GM19025 (cell line): Measurements from ENCODE around the gene HABP4.

Experiments
- ATAC-seq: cut with Tn5 transposase; IDR thresholded peaks from one replicate; pipeline ENCODE4 v1.9.1; 2021; ENCODE audit warnings: mild to moderate bottlenecking, low read depth, moderate library complexity; ENCODE audit not compliant: unreplicated experiment

HABP4 gene

GRCh38 chr9:96449845-96450612 lies at the start of gene HABP4:
TSS of gene HABP4 (plus strand) at chr9:96450169. CDS start at chr9:96450280, 111 bp downstream.
- ATAC-seq: peak; percentile 99

- ATAC-seq: no peak
Measured at GRCh38 chr9:96408409-96409280, 41.3 kb upstream of the HABP4 start.

- ATAC-seq: no peak
Measured at GRCh38 chr9:96411129-96411838, 38.7 kb upstream of the HABP4 start.

- ATAC-seq: no peak
Measured at GRCh38 chr9:96412174-96412913, 37.6 kb upstream of the HABP4 start.

- no peak for ATAC-seq
Measured at GRCh38 chr9:96413302-96414221, 36.4 kb upstream of the HABP4 start.

- peak; percentile 12 for ATAC-seq
Measured at GRCh38 chr9:96417051-96417586, 32.9 kb upstream of the HABP4 start.

- no peak for ATAC-seq
Measured at GRCh38 chr9:96417661-96418082, 32.3 kb upstream of the HABP4 start.

GRCh38 chr9:96418083-96418919 lies 31.7 kb upstream of the HABP4 start, which contains the start of gene ZNF367:
TSS of gene ZNF367 (minus strand) at chr9:96418370. CDS start at chr9:96418032, 338 bp downstream.
- ATAC-seq: peak; percentile 63

GRCh38 chr9:96418920-96419690 lies 30.9 kb upstream of the HABP4 start:
- ATAC-seq: peak; percentile 32

- ATAC-seq: no peak
Measured at GRCh38 chr9:96419691-96419969, 30.3 kb upstream of the HABP4 start.

- ATAC-seq: no peak
Measured at GRCh38 chr9:96420468-96421219, 29.3 kb upstream of the HABP4 start.

GRCh38 chr9:96423322-96423984 lies 26.5 kb upstream of the HABP4 start:
- ATAC-seq: no peak

- no peak for ATAC-seq
Measured at GRCh38 chr9:96423985-96424336, 26.0 kb upstream of the HABP4 start.

- no peak for ATAC-seq
Measured at GRCh38 chr9:96425500-96426169, 24.3 kb upstream of the HABP4 start.

GRCh38 chr9:96429732-96430131 lies 20.2 kb upstream of the HABP4 start:
- no peak for ATAC-seq

GRCh38 chr9:96430377-96430776 lies 19.6 kb upstream of the HABP4 start:
- ATAC-seq: no peak
